Endothelial cell of umbilical vein (primary cell): ENCODE data around the gene RBM15B. TPM values are rescaled to one million over a fixed set of nuclear protein-coding genes. Genes with fewer than 3 reads are reported as not detected.
A peak's percentile ranks its signal among the peaks of the same experiment; 100 is the strongest.

Source experiments
- BruUV-seq: library from RNA; stranded (reverse); fragments of 400-500 nt; replicated peaks from 2 replicates; lab custom pipeline; 2021; lab: Mats Ljungman, UMichigan
- CTCF ChIA-PET: fragments of 300-600, 350-600 bp; sonication (Branson Sonifier 250); formaldehyde crosslinking; loops from one replicate; lab custom pipeline; 2021; ENCODE audit warnings: antibody characterized with exemption, inconsistent platforms; lab: Charles Lee
- POLR2A ChIA-PET: fragments of 300-600, 350-600 bp; sonication (Branson Sonifier 250); formaldehyde crosslinking; loops from one replicate; lab custom pipeline; 2021; ENCODE audit warnings: antibody characterized with exemption, inconsistent platforms; lab: Charles Lee
- DNase-seq: peaks from one replicate; pipeline ENCODE4 v3.0.0-alpha.2; 2011; ENCODE audit warnings: low read depth, low spot score
- FAIRE-seq: peaks from 2 replicates; lab custom pipeline; 2011; peaks lifted over from hg19 to GRCh38; lab: Jason Lieb, UNC
- H2AFZ ChIP-seq: 2 replicates; pipeline ENCODE4 v1.6.0; 2012; ENCODE audit warnings: low read depth, low read length, control low read depth, inconsistent platforms
- H3K27ac ChIP-seq: 2 replicates; pipeline ENCODE4 v1.5.1; 2011; ENCODE audit warnings: low read depth, mild to moderate bottlenecking, control low read depth, low read length, moderate library complexity; ENCODE audit not compliant: insufficient read depth
- H3K27me3 ChIP-seq, 2 experiments: 2 replicates each; pipeline versions ENCODE4 v1.6.0 to v1.6.1; 2011; ENCODE audit warnings: low read length in 2 of 2, mixed read lengths in 1 of 2; ENCODE audit not compliant: control insufficient read depth in 2 of 2, insufficient read depth in 2 of 2
- H3K36me3 ChIP-seq, 2 experiments: 2 replicates in 1 of 2; 3 replicates in 1 of 2; pipeline ENCODE4 v1.5.1; 2011; ENCODE audit warnings: low read length in 2 of 2, mild to moderate bottlenecking in 1 of 2, moderate library complexity in 1 of 2; ENCODE audit not compliant: control insufficient read depth in 2 of 2, insufficient read depth in 2 of 2; ENCODE audit errors: extremely low read depth in 1 of 2
- H3K4me1 ChIP-seq: 3 replicates; pipeline ENCODE4 v1.5.1; 2011; ENCODE audit warnings: mild to moderate bottlenecking, low read length; ENCODE audit not compliant: control insufficient read depth, insufficient read depth; ENCODE audit errors: extremely low read depth
- H3K4me2 ChIP-seq: 2 replicates; pipeline ENCODE4 v1.6.1; 2011; ENCODE audit warnings: low read length, control low read depth, mixed read lengths; ENCODE audit not compliant: insufficient read depth
- H3K4me3 ChIP-seq, 3 experiments: fragments of 200-600 bp in 1 of 3; sonication (generic), shearing (Covaris generic) in 1 of 3; replicated peaks in 1 of 3; 2 replicates each; pipeline ENCODE4 v1.5.1; 2011 to 2016; ENCODE audit warnings: control low read depth in 3 of 3, low read length in 3 of 3, mild to moderate bottlenecking in 2 of 3, inconsistent platforms in 1 of 3, low read depth in 1 of 3, moderate library complexity in 1 of 3; ENCODE audit not compliant: insufficient read depth in 1 of 3
- H3K79me2 ChIP-seq: 2 replicates; pipeline ENCODE4 v1.6.0; 2012; ENCODE audit warnings: low read length, inconsistent platforms; ENCODE audit not compliant: control insufficient read depth, insufficient read depth
- H3K9ac ChIP-seq: replicated peaks from 2 replicates; pipeline ENCODE3; 2011; ENCODE audit warnings: low read length, control low read depth; ENCODE audit not compliant: insufficient read depth; ENCODE audit errors: extremely low read depth
- H3K9me1 ChIP-seq: replicated peaks from 3 replicates; pipeline ENCODE4 v1.6.0; 2011; ENCODE audit warnings: mild to moderate bottlenecking, low read length; ENCODE audit not compliant: control insufficient read depth, insufficient read depth; ENCODE audit errors: extremely low read depth
- H3K9me3 ChIP-seq: replicated peaks from 2 replicates; pipeline ENCODE4 v1.5.1; 2012; ENCODE audit warnings: low read length, inconsistent platforms; ENCODE audit not compliant: control insufficient read depth, insufficient read depth
- H4K20me1 ChIP-seq: replicated peaks from 2 replicates; pipeline ENCODE3; 2011; ENCODE audit warnings: mild to moderate bottlenecking, low read length; ENCODE audit not compliant: control insufficient read depth, insufficient read depth; ENCODE audit errors: extremely low read depth
- EZH2 ChIP-seq: IDR thresholded peaks from 2 replicates; pipeline ENCODE4 v1.6.1; 2012; ENCODE audit warnings: borderline replicate concordance, low read depth, mild to moderate bottlenecking, moderate library complexity, low read length, inconsistent platforms; ENCODE audit not compliant: severe bottlenecking
- FOS ChIP-seq: IDR thresholded peaks from 2 replicates; pipeline ENCODE4 v1.6.1; 2011; ENCODE audit warnings: mild to moderate bottlenecking, low read length, moderate library complexity, borderline replicate concordance; ENCODE audit not compliant: insufficient read depth
- GATA2 ChIP-seq: IDR thresholded peaks from 2 replicates; pipeline ENCODE4 v1.7.0; 2011; ENCODE audit warnings: low read depth, mild to moderate bottlenecking, moderate library complexity, mixed read lengths, low read length; ENCODE audit not compliant: insufficient read length, insufficient read depth
- JUN ChIP-seq: IDR thresholded peaks from 2 replicates; pipeline ENCODE4 v1.6.1; 2011; ENCODE audit warnings: borderline replicate concordance, low read depth; ENCODE audit not compliant: insufficient read length, insufficient read depth
- MYC ChIP-seq: IDR thresholded peaks from one replicate; pipeline ENCODE4 v1.6.1; 2011; ENCODE audit warnings: mild to moderate bottlenecking, low read depth, low read length
- POLR2A ChIP-seq: IDR thresholded peaks from 2 replicates; pipeline ENCODE4 v1.6.1; 2012; ENCODE audit warnings: low read depth, mild to moderate bottlenecking, control low read depth, low read length
- POLR2AphosphoS5 ChIP-seq: IDR thresholded peaks from 2 replicates; pipeline ENCODE4 v1.6.1; 2012; ENCODE audit warnings: low read depth, mild to moderate bottlenecking, control low read depth, low read length, moderate library complexity; ENCODE audit not compliant: insufficient read depth
- dilution Hi-C: fragments of 300-500 bp; cut with MboI; formaldehyde crosslinking; loops from one replicate; pipeline ENCODE4 v1.15.0; 2019; ENCODE audit warnings: low sequenced_read_pairs; ENCODE audit not compliant: extremely low pct_ligation_motif_present
- intact Hi-C: fragments of 100-400 bp; cut with micrococcal nuclease; formaldehyde crosslinking; loops from one replicate; pipeline ENCODE4 v1.10.0; 2022
- polyA plus RNA-seq, 4 experiments: library from polyadenylated mRNA; depleted of rRNA in 3 of 4; stranded (reverse) in 3 of 4; unstranded in 1 of 4; fragments of >200 nt; gene quantifications; 2 replicates each; pipeline versions ENCODE4 v1.2.1 to v1.2.3, GENCODE V29; 2011 to 2012; ENCODE audit warnings: missing spikeins in 1 of 4
- total RNA-seq: library from RNA; stranded (reverse); gene quantifications from 2 replicates; pipeline ENCODE4 v1.2.3, GENCODE V29; 2021
- TF ChIP-seq, protein P1 (sequence below), 2 donors: IDR thresholded peaks; 1 replicate in 1 of 2; 2 replicates in 1 of 2; pipeline ENCODE4 v1.5.1; 2011; ENCODE audit warnings: low read length in 2 of 2, mild to moderate bottlenecking in 2 of 2, moderate library complexity in 2 of 2, control low read depth in 1 of 2, inconsistent platforms in 1 of 2, low read depth in 1 of 2; ENCODE audit not compliant: insufficient read depth in 1 of 2; ENCODE audit errors: extremely low read depth in 1 of 2
- TF ChIP-seq, protein P2 (sequence below): IDR thresholded peaks from 2 replicates; pipeline ENCODE4 v1.6.1; 2011; ENCODE audit not compliant: insufficient read depth, insufficient read length

The RBM15B gene
- total and polyA plus RNA-seq, 2 donors (not counting 3 experiments of a cell fraction or from before 2014, with no cell fraction given), result 19.9 to 39.1 TPM

DNA sequence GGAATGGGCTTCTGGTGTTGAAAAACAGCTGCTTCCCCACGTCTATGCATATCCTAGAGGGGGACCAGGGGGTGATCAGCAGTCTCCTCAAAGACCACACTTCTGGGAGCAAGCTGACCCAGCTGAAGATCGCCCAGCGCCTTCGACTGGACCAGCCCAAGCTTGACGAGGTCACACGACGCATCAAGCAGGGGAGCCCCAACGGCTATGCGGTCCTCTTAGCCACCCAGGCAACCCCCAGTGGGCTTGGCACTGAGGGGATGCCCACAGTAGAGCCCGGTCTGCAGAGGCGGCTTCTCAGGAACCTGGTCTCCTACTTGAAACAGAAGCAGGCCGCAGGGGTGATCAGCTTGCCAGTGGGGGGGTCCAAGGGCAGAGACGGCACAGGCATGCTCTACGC lies 2.5 kb downstream of the RBM15B start:
- no TSS peak for BruUV-seq
- POLR2A ChIA-PET, result no interaction called here
- TF ChIP-seq POLR2A (peak; percentile 35), MYC (no peak), POLR2AphosphoS5 (no peak), JUN (no peak), GATA2 (no peak)
- TF ChIP-seq, protein P1, sequence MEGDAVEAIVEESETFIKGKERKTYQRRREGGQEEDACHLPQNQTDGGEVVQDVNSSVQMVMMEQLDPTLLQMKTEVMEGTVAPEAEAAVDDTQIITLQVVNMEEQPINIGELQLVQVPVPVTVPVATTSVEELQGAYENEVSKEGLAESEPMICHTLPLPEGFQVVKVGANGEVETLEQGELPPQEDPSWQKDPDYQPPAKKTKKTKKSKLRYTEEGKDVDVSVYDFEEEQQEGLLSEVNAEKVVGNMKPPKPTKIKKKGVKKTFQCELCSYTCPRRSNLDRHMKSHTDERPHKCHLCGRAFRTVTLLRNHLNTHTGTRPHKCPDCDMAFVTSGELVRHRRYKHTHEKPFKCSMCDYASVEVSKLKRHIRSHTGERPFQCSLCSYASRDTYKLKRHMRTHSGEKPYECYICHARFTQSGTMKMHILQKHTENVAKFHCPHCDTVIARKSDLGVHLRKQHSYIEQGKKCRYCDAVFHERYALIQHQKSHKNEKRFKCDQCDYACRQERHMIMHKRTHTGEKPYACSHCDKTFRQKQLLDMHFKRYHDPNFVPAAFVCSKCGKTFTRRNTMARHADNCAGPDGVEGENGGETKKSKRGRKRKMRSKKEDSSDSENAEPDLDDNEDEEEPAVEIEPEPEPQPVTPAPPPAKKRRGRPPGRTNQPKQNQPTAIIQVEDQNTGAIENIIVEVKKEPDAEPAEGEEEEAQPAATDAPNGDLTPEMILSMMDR (IDR thresholded peaks at IDR 0.05; ENCODE audit: extremely low read depth in 1 of 2, insufficient read depth in 1 of 2, low read depth in 1 of 2, low read length in 2 of 2), result no peak

DNA sequence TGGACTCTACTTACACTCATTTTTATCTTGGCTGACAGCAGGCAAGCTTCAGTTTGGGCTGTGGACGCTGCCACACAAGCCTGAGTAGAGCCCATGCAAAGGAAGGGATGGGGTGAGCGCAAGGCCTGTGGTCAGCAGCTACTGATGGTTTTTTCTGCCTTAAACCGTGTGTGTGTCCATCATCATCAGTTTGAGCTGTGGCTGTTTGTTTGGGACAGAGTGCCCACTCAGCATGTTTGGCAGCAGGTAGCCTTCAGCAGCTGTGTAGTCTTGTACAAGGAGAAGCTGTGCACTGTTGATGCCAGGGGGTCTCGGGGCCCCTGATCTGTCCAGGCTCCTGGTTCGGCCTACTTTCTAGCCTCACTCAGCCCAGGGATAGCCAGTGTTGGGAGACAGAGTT lies 3.5 kb downstream of the RBM15B start:
- TF ChIP-seq JUN, result no peak
- no peak for TF ChIP-seq POLR2A
- no peak for TF ChIP-seq EZH2
- TF ChIP-seq POLR2AphosphoS5, result no peak
- no peak for TF ChIP-seq GATA2
- no peak for TF ChIP-seq MYC
- TF ChIP-seq FOS, result no peak
- TF ChIP-seq, protein P1 (IDR thresholded peaks at IDR 0.05; ENCODE audit: extremely low read depth in 1 of 2, insufficient read depth in 1 of 2, low read depth in 1 of 2, low read length in 2 of 2), result no peak
- TF ChIP-seq, protein P2, sequence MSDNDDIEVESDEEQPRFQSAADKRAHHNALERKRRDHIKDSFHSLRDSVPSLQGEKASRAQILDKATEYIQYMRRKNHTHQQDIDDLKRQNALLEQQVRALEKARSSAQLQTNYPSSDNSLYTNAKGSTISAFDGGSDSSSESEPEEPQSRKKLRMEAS, result no peak
- no peaks in the 10 kb centered on the region for H3K9me3 ChIP-seq
- H3K36me3 ChIP-seq, result peaks cover 21 to 29% of the 10 kb centered on the region in 2 experiments
- H3K9ac ChIP-seq, result no peak overlapping the region
- CTCF ChIA-PET, result no interaction called here
- no peak for FAIRE-seq
- DNase-seq, result no peak
- no peaks in the 10 kb centered on the region for H4K20me1 ChIP-seq
- POLR2A ChIA-PET, result no interaction called here
- no TSS peak for BruUV-seq
- no peak overlapping the region for H3K4me3 ChIP-seq
- no peak overlapping the region for H3K27ac ChIP-seq
- H2AFZ ChIP-seq, result no peak overlapping the region
- no peak overlapping the region for H3K4me2 ChIP-seq
- no peaks in the 10 kb centered on the region for H3K9me1 ChIP-seq
- peaks cover 58% of the 10 kb centered on the region for H3K79me2 ChIP-seq
- dilution Hi-C loops (no loop called here), intact Hi-C loops (loop anchor here (5.0 kb wide), 1 partner anchor 1037 kb away; the partner anchor contains the start of gene TMEM115)
- peaks cover 37% of the 10 kb centered on the region for H3K4me1 ChIP-seq
- H3K27me3 ChIP-seq, result no peaks in the 10 kb centered on the region

More for the DNA sequence above, 2.5 kb downstream of the RBM15B start:
- no peaks in the 10 kb centered on the region for H3K27me3 ChIP-seq
- no peak overlapping the region for H3K9ac ChIP-seq
- no peaks in the 10 kb centered on the region for H3K9me3 ChIP-seq
- peak overlapping the region; percentile 29 for H3K4me2 ChIP-seq
- FAIRE-seq (no peak), DNase-seq (no peak)
- no peak overlapping the region for H3K4me3 ChIP-seq
- no peaks in the 10 kb centered on the region for H4K20me1 ChIP-seq
- H3K79me2 ChIP-seq, result peaks cover 61% of the 10 kb centered on the region
- intact Hi-C loops, result loop anchor here (5.0 kb wide), 1 partner anchor 1036 kb away; the partner anchor contains the start of gene TMEM115
- H3K9me1 ChIP-seq, result no peaks in the 10 kb centered on the region
- H2AFZ ChIP-seq, result no peak overlapping the region
- H3K36me3 ChIP-seq, result peaks cover 24 to 34% of the 10 kb centered on the region in 2 experiments
- CTCF ChIA-PET, result no interaction called here
- H3K4me1 ChIP-seq, result peaks cover 37% of the 10 kb centered on the region
- no peak overlapping the region for H3K27ac ChIP-seq
- dilution Hi-C loops, result no loop called here
